ENCODE results near the gene CLEC4G.

Gene CLEC4G

DNA sequence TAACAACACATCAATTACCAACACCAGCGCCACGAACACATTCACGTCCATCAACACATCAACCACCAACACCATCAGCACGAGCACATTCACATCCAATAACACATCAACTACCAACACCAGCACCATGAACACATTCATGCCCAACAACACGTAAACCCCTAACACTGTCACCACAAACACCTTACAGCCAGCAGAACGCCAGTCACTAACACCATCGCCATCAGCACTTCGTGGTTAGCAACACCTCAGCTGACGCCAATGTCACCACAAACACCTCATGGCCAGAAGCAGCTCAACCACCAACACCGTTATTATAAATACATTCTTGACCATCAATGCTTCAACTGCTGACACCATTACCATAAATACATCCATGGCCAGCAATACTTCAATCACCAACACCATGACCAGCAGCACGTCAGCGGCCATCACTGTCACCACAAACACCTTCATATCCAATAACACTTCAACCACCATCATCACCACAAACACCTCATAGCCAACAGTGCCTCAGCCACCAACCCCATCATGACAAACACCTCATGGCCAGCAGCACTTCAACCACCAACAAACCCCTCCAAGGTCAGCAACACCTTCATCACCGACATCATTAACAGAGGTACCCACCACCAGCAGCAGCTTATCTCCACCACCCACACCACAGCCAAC, 39.4 kb downstream of the CLEC4G start:
- DNase-seq (ENCODE audit: low spot score): no peak
- TF ChIP-seq, protein P1, sequence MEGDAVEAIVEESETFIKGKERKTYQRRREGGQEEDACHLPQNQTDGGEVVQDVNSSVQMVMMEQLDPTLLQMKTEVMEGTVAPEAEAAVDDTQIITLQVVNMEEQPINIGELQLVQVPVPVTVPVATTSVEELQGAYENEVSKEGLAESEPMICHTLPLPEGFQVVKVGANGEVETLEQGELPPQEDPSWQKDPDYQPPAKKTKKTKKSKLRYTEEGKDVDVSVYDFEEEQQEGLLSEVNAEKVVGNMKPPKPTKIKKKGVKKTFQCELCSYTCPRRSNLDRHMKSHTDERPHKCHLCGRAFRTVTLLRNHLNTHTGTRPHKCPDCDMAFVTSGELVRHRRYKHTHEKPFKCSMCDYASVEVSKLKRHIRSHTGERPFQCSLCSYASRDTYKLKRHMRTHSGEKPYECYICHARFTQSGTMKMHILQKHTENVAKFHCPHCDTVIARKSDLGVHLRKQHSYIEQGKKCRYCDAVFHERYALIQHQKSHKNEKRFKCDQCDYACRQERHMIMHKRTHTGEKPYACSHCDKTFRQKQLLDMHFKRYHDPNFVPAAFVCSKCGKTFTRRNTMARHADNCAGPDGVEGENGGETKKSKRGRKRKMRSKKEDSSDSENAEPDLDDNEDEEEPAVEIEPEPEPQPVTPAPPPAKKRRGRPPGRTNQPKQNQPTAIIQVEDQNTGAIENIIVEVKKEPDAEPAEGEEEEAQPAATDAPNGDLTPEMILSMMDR (IDR thresholded peaks at IDR 0.05; ENCODE audit: extremely low read depth, insufficient read depth, missing control alignments): no peak
- in situ Hi-C loops (cut with MboI; ENCODE audit: low pct_unique_long_range_greater_than_20kb, low sequenced_read_pairs, unreplicated experiment): no loop called here

DNA sequence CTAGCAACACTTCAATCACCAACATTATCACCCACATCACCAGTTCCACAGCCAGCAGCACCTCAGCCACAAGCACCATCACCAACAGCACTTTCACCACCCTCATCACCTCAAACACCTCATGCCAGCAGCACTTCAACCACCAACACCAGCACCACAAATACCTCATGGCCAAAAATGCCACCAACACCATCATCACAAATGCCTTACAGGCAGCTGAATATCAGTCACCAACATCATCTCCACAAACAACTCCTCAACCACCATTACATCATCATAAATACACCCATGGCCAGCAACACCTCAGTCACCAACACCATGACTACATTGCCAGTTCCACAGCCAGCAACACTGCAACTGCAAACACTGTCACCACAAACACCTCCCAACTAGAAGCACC, 40.4 kb downstream of the CLEC4G start:
- in situ Hi-C loops (cut with MboI; ENCODE audit: low pct_unique_long_range_greater_than_20kb, low sequenced_read_pairs, unreplicated experiment): no loop called here
- no peak for DNase-seq (ENCODE audit: low spot score)
- TF ChIP-seq, protein P1 (IDR thresholded peaks at IDR 0.05; ENCODE audit: extremely low read depth, insufficient read depth, missing control alignments): no peak

DNA sequence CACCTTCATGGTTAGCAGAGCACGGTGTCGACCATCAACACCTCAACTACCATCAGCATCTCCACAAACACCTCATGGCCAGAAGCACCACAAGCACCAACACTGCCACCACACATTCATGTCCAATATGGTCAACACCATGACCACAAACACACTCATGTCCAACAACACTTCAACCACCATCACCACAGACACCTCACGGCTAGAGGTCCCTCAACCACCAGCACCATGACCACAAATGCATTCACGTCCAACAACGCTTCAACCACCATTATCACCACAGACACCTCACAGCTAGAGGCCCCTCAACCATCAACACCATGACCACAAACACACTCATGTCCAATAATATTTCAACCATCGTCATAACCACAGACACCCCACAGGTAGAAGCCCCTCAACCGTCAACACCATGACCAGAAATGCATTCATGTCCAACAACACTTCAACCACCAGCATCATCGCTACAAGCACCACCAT, 41.1 kb downstream of the CLEC4G start:
- in situ Hi-C loops (cut with MboI; ENCODE audit: low pct_unique_long_range_greater_than_20kb, low sequenced_read_pairs, unreplicated experiment): no loop called here
- TF ChIP-seq, protein P1 (IDR thresholded peaks at IDR 0.05; ENCODE audit: extremely low read depth, insufficient read depth, missing control alignments): no peak

DNA sequence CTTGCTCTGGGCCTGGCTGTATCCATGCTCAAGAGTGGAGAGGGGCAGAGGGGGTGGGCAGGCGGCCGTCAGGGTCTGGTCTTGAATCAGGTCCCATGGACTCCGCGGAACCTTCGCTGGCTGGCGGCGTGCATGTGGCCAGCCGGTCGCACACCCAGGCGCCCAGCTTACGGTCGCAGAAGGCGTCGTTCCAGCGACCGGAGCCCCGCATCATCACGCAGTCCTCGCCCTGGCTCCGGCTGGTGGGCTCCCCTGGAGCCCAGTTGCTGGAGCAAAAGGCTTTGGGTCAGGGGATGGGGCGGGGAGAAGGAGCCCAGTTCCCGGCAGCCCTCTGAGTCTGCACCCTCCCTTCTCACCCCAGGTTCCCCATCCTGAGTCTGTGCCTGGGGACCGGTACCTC, 42.7 kb downstream of the CLEC4G start:
- TF ChIP-seq, protein P1 (IDR thresholded peaks at IDR 0.05; ENCODE audit: extremely low read depth, insufficient read depth, missing control alignments): no peak
- in situ Hi-C loops (cut with MboI; ENCODE audit: low pct_unique_long_range_greater_than_20kb, low sequenced_read_pairs, unreplicated experiment): no loop called here

More for the DNA sequence above, 41.1 kb downstream of the CLEC4G start:
- no peak for DNase-seq (ENCODE audit: low spot score)

DNA sequence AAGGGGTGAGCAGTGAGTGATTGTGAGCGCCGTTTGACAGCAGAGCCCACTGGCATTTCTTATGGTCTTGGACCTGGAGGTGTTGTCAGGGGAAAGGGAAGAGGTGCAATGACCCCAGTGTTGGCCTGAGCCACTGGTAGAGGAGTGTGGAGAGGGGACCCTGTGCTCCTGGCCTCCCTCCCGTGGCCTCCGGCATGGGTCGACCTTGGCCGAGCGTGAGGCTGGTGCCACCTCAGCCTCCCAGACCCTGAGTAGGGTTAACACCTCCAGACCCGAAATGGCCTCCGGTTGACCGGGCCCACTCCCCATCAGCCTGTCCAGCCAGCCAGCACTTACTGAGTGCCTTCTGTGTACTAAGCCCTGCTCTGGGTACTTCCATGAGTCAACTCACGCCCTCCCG, 44.7 kb downstream of the CLEC4G start:
- TF ChIP-seq, protein P1 (IDR thresholded peaks at IDR 0.05; ENCODE audit: extremely low read depth, insufficient read depth, missing control alignments): no peak
- in situ Hi-C loops (cut with MboI; ENCODE audit: low pct_unique_long_range_greater_than_20kb, low sequenced_read_pairs, unreplicated experiment): no loop called here

More for the DNA sequence above, 42.7 kb downstream of the CLEC4G start:
- no peak for DNase-seq (ENCODE audit: low spot score)

GRCh38 chr19:7685546-7686445, 46.1 kb downstream of the CLEC4G start:
- no peak for DNase-seq (ENCODE audit: low spot score)
- TF ChIP-seq, protein P1 (IDR thresholded peaks at IDR 0.05; ENCODE audit: extremely low read depth, insufficient read depth, missing control alignments): no peak
- in situ Hi-C loops (cut with MboI; ENCODE audit: low pct_unique_long_range_greater_than_20kb, low sequenced_read_pairs, unreplicated experiment): no loop called here

More for the DNA sequence above, 44.7 kb downstream of the CLEC4G start:
- DNase-seq (ENCODE audit: low spot score): no peak

Measured in GM13977 (cell line).